ENCODE measurements around the gene SORL1.

- TF ChIP-seq CTCF (IDR thresholded peaks at IDR 0.05; ENCODE audit: low read length) (no peak), EZH2 (IDR thresholded peaks at IDR 0.05; ENCODE audit: borderline replicate concordance, low read length) (no peak)
Measured at GRCh38 chr11:121607341-121607740, 155.2 kb downstream of the SORL1 start.
